Naive thymus-derived CD4-positive, alpha-beta T cell (primary cell): ENCODE data around the gene PRLR. TPM values are rescaled to one million over a fixed set of nuclear protein-coding genes. Genes with fewer than 3 reads are reported as not detected.

Experiments
- ATAC-seq: fragments of 150-1000 bp; cut with Tn5 transposase; 2 replicates; pipeline ENCODE4 v1.10.0; 2021; ENCODE audit warnings: mild to moderate bottlenecking, moderate library complexity
- CTCF ChIA-PET: fragments of 350-600 bp; sonication (Branson Sonifier 250); formaldehyde crosslinking; loops from one replicate; lab custom pipeline; 2021; ENCODE audit warnings: antibody characterized with exemption; lab: Charles Lee
- POLR2A ChIA-PET: fragments of 350-600 bp; sonication (Branson Sonifier 250); formaldehyde crosslinking; loops from one replicate; lab custom pipeline; 2021; ENCODE audit warnings: antibody characterized with exemption, inconsistent platforms; lab: Charles Lee
- DNase-seq, 9 donors: peaks; one replicate each; pipeline versions ENCODE4 v3.0.0 to v3.0.0-alpha.2; 2020 to 2022; ENCODE audit warnings: mixed read lengths in 1 of 9
- H3K27ac ChIP-seq: one replicate; pipeline ENCODE4 v1.7.0; 2013; ENCODE audit warnings: mild to moderate bottlenecking, low read depth, low read length, moderate library complexity
- H3K27me3 ChIP-seq, 2 donors: one replicate each; pipeline ENCODE4 v1.7.0; 2013; ENCODE audit warnings: low read length in 2 of 2, mild to moderate bottlenecking in 2 of 2, moderate library complexity in 2 of 2; ENCODE audit not compliant: control insufficient read depth in 2 of 2, insufficient read depth in 2 of 2
- H3K36me3 ChIP-seq, 3 experiments: 1 replicate in 2 of 3; 2 replicates in 1 of 3; pipeline ENCODE4 v1.7.0; 2013; ENCODE audit warnings: low read length in 3 of 3, mild to moderate bottlenecking in 3 of 3, moderate library complexity in 1 of 3; ENCODE audit not compliant: insufficient read depth in 3 of 3, control insufficient read depth in 2 of 3
- H3K4me1 ChIP-seq, 2 donors: one replicate each; pipeline ENCODE4 v1.7.0; 2013; ENCODE audit warnings: low read length in 2 of 2, mild to moderate bottlenecking in 2 of 2, moderate library complexity in 1 of 2; ENCODE audit not compliant: control insufficient read depth in 2 of 2, insufficient read depth in 2 of 2
- H3K4me3 ChIP-seq: 2 replicates; pipeline ENCODE4 v1.7.0; 2013; ENCODE audit warnings: mild to moderate bottlenecking, low read length
- H3K9me3 ChIP-seq, 3 experiments: 1 replicate in 2 of 3; 2 replicates in 1 of 3; pipeline ENCODE4 v1.7.0; 2013; ENCODE audit warnings: low read length in 3 of 3; ENCODE audit not compliant: control insufficient read depth in 2 of 3
- H3K27ac Mint-ChIP-seq, 9 donors: one replicate each; pipeline ENCODE4 v1.8.0; 2020 to 2022; ENCODE audit warnings: mixed read lengths in 9 of 9, mild to moderate bottlenecking in 8 of 9, moderate library complexity in 5 of 9, inconsistent platforms in 2 of 9
- H3K27me3 Mint-ChIP-seq, 5 donors: one replicate each; pipeline ENCODE4 v1.8.0; 2021 to 2022; ENCODE audit warnings: mixed read lengths in 5 of 5, mild to moderate bottlenecking in 1 of 5
- H3K36me3 Mint-ChIP-seq, 5 donors: one replicate each; pipeline ENCODE4 v1.8.0; 2020 to 2022; ENCODE audit warnings: mixed read lengths in 5 of 5, mild to moderate bottlenecking in 3 of 5, inconsistent platforms in 1 of 5
- H3K4me1 Mint-ChIP-seq, 7 donors: one replicate each; pipeline ENCODE4 v1.8.0; 2020 to 2022; ENCODE audit warnings: mixed read lengths in 7 of 7, mild to moderate bottlenecking in 3 of 7, inconsistent platforms in 1 of 7
- H3K4me3 Mint-ChIP-seq, 10 donors: one replicate each; pipeline ENCODE4 v1.8.0; 2020 to 2022; ENCODE audit warnings: mild to moderate bottlenecking in 10 of 10, mixed read lengths in 10 of 10, moderate library complexity in 6 of 10, inconsistent platforms in 2 of 10
- H3K9me3 Mint-ChIP-seq, 11 donors: one replicate each; pipeline ENCODE4 v1.8.0; 2020 to 2022; ENCODE audit warnings: mixed read lengths in 11 of 11, mild to moderate bottlenecking in 4 of 11, inconsistent platforms in 1 of 11, moderate library complexity in 1 of 11
- intact Hi-C, 2 donors: fragments of 100-400 bp; cut with micrococcal nuclease; formaldehyde crosslinking; loops; one replicate each; pipeline ENCODE4 v1.15.1; 2023
- polyA plus RNA-seq, 2 donors: library from polyadenylated mRNA; unstranded; fragments of 300-500 nt; fragmentation: Illumina TruSeq; gene quantifications; one replicate each; pipeline ENCODE4 v1.2.3, GENCODE V29; 2021
- total RNA-seq, 6 experiments: library from RNA in 5 of 6; stranded (reverse) in 5 of 6; gene quantifications; 1 replicate in 5 of 6; 2 replicates in 1 of 6; pipeline ENCODE4 v1.2.3 and lab custom pipeline; 2021 to 2026

The PRLR gene
- total and polyA plus RNA-seq, 7 experiments from 2014 or later: 0.03 to 1.4 TPM; not detected in 5

DNA sequence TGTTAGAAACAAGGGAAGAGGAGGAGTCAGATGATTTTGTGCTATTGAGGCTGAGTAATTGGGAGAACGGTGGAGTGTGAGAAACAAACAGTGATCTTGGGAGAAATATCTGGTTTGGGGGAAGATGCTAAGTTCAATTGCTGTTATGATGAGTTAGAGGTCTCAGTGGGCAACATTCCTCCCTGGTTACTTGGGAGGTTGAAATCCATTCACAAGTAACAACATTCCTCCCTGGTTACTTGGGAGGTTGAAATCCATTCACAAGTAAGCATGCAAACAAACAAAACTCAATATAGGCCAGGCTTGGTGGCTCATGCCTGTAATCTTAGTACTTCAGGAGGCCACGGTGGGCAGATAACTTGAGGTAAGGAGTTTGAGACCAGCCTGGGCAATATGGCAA lies 221.3 kb downstream of the PRLR start:
- Histone ChIP-seq H3K27me3 (no peaks in the 10 kb centered on the region), H3K27ac (no peak overlapping the region), H3K9me3 (no peaks in the 10 kb centered on the region), H3K4me3 (no peak overlapping the region), H3K36me3 (no peaks in the 10 kb centered on the region), H3K4me1 (no peaks in the 10 kb centered on the region)
- peaks cover 0 to 5% (median 0%) of the 10 kb centered on the region in 5 donors for H3K36me3 Mint-ChIP-seq
- H3K4me3 Mint-ChIP-seq: no peak overlapping the region
- ATAC-seq: no peak
- H3K27me3 Mint-ChIP-seq: peaks cover 23 to 44% (median 36%) of the 10 kb centered on the region in 5 donors
- no peak for DNase-seq
- no peak overlapping the region for H3K27ac Mint-ChIP-seq
- peaks cover 0 to 4% (median 0%) of the 10 kb centered on the region in 11 donors for H3K9me3 Mint-ChIP-seq
- intact Hi-C loops: no loop called here
- ChIA-PET POLR2A (no interaction called here), CTCF (no interaction called here)
- H3K4me1 Mint-ChIP-seq: no peaks in the 10 kb centered on the region

- intact Hi-C loops: no loop called here
- POLR2A ChIA-PET: no interaction called here
- Histone ChIP-seq H3K4me3 (no peak overlapping the region), H3K4me1 (no peaks in the 10 kb centered on the region), H3K27ac (no peak overlapping the region), H3K36me3 (no peaks in the 10 kb centered on the region), H3K27me3 (no peaks in the 10 kb centered on the region), H3K9me3 (no peaks in the 10 kb centered on the region)
- no peak overlapping the region for H3K27ac Mint-ChIP-seq
- ATAC-seq (no peak), DNase-seq (no peak)
- peaks cover 27 to 54% (median 42%) of the 10 kb centered on the region in 5 donors for H3K27me3 Mint-ChIP-seq
- CTCF ChIA-PET: no interaction called here
- peaks cover 0 to 4% (median 0%) of the 10 kb centered on the region in 11 donors for H3K9me3 Mint-ChIP-seq
- H3K4me3 Mint-ChIP-seq: no peak overlapping the region
- H3K4me1 Mint-ChIP-seq: no peaks in the 10 kb centered on the region
- H3K36me3 Mint-ChIP-seq: peaks cover 0 to 2% (median 0%) of the 10 kb centered on the region in 5 donors
These were observed 225.5 kb downstream of the PRLR start for GRCh38 chr5:35004771-35005170.

DNA sequence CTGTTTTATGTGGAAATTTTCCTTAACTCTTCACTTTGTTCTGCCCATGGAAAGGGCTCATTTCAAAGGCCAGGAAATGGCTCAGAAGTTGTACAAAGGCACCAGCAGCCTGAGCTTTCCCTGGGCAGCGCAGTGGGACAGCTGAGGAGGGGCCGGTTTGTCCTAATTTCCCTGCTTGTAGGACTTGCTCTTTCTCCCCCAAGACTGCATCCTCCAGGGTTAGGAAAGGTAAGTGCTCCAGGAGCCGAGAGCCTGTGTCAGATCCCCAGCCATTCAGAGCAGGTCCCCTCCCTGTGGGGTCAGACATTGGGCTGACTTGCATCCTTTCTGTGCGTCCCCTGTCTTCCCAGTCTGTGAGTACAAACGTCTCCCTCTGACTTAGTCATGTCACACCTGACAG lies 226.1 kb downstream of the PRLR start:
- Histone ChIP-seq H3K4me3 (no peak overlapping the region), H3K9me3 (no peaks in the 10 kb centered on the region), H3K4me1 (no peaks in the 10 kb centered on the region), H3K36me3 (no peaks in the 10 kb centered on the region), H3K27me3 (no peaks in the 10 kb centered on the region), H3K27ac (no peak overlapping the region)
- H3K4me1 Mint-ChIP-seq: no peaks in the 10 kb centered on the region
- CTCF ChIA-PET: interaction anchor here (0.9 kb wide), 1 partner anchor 401 kb away, joined by 3 read pairs; no protein-coding TSS in a partner anchor
- POLR2A ChIA-PET: interaction anchor here (0.6 kb wide), 1 partner anchor 41 kb away, joined by 3 read pairs; no protein-coding TSS in a partner anchor
- no peak overlapping the region for H3K27ac Mint-ChIP-seq
- intact Hi-C loops: no loop called here
- DNase-seq (no peak), ATAC-seq (no peak)
- no peak overlapping the region for H3K4me3 Mint-ChIP-seq
- H3K36me3 Mint-ChIP-seq: no peaks in the 10 kb centered on the region
- H3K27me3 Mint-ChIP-seq: peaks cover 25 to 53% (median 38%) of the 10 kb centered on the region in 5 donors
- peaks cover 0 to 4% (median 0%) of the 10 kb centered on the region in 11 donors for H3K9me3 Mint-ChIP-seq

DNA sequence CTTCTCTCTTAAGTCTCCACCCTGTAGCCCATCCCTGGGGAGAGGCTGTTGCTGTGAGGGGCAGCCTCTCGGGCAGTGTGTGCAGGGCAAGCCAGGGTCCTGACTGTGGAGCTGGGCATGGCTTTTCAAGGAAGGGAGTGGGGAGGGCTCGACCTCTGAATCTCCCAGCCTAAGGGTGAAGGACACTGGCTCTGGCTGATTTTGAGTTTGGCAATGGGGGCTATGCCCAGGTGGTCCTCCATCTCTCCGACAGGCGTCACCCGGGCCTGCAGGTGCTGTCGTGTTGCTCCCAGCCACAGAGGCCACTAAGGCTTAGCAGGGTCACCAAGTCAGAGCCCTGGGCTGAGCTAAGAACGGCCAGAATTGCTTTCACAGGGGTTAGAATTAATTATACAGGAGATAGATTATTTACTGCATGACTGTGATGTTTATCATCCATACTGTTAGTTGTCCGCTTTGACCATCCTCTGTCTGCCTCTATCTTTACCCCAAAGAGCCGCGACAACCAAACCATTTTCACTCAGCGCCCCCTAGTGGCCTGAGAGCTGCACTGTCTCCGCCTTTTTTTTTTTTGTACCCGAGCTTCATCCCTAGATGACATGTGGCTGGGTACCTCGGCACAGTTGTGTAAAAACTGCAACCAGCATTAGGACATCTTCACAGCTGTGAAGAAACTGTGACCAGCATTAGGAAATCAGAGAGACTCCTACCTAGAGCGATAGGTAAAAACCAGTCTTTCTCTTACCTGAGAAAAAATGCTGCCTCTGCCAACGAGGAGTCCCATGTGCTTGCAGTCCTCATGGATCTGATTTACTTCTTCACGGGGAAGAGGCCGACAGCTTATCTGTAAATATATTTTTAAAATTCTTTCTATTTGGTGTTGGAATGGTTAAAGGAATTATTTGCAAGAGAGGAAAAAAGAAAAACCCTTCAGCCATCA lies 227.0 kb downstream of the PRLR start:
- peak in 8 of 9 donors; percentile 2 to 71 (median 30) for DNase-seq
- POLR2A ChIA-PET: no interaction called here
- H3K27ac Mint-ChIP-seq: no peak overlapping the region
- H3K36me3 ChIP-seq: no peaks in the 10 kb centered on the region
- CTCF ChIA-PET: interaction anchor here (0.5 to 0.9 kb wide), 6 partner anchors 74 to 527 kb away, joined by 3 to 6 read pairs (median 3); no protein-coding TSS in a partner anchor
- no peaks in the 10 kb centered on the region for H3K27me3 ChIP-seq
- peaks cover 0 to 4% (median 0%) of the 10 kb centered on the region in 11 donors for H3K9me3 Mint-ChIP-seq
- H3K27me3 Mint-ChIP-seq: peaks cover 22 to 47% (median 34%) of the 10 kb centered on the region in 5 donors
- H3K4me1 Mint-ChIP-seq: no peaks in the 10 kb centered on the region
- no peak overlapping the region for H3K4me3 Mint-ChIP-seq
- intact Hi-C loops: loop anchor here (1.0 kb wide), 3 partner anchors 45 to 517 kb away; no protein-coding TSS in a partner anchor
- H3K36me3 Mint-ChIP-seq: no peaks in the 10 kb centered on the region
- H3K9me3 ChIP-seq: no peaks in the 10 kb centered on the region
- no peak overlapping the region for H3K27ac ChIP-seq
- ATAC-seq: peak; percentile 51
- H3K4me1 ChIP-seq: no peaks in the 10 kb centered on the region
- no peak overlapping the region for H3K4me3 ChIP-seq

DNA sequence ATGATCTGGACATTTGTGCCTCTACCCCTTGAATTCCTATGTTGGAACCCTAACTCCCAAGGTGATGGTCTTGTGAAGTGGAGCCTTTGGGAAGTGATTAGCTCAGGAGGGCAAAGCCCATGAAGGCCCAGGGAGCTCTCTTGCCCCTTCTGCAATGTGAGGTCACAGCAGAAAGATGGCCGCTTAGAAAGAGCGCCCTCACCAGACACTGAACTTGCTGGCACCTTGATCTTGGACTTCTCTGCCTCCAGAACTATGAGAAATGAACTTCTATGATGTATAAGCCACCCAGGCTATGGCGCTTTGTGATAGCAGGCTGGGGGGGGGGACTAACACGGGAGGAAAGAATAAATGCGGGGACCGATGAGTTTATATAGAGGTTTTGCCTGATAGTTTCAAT lies 227.8 kb downstream of the PRLR start:
- H3K4me1 Mint-ChIP-seq: no peaks in the 10 kb centered on the region
- Histone ChIP-seq H3K4me3 (no peak overlapping the region), H3K27ac (no peak overlapping the region), H3K27me3 (no peaks in the 10 kb centered on the region), H3K9me3 (no peaks in the 10 kb centered on the region), H3K4me1 (no peaks in the 10 kb centered on the region), H3K36me3 (no peaks in the 10 kb centered on the region)
- ATAC-seq (no peak), DNase-seq (no peak)
- peaks cover 0 to 3% (median 0%) of the 10 kb centered on the region in 11 donors for H3K9me3 Mint-ChIP-seq
- CTCF ChIA-PET: no interaction called here
- no peak overlapping the region for H3K27ac Mint-ChIP-seq
- intact Hi-C loops: no loop called here
- POLR2A ChIA-PET: no interaction called here
- no peak overlapping the region for H3K4me3 Mint-ChIP-seq
- no peaks in the 10 kb centered on the region for H3K36me3 Mint-ChIP-seq
- peaks cover 20 to 39% (median 30%) of the 10 kb centered on the region in 5 donors for H3K27me3 Mint-ChIP-seq

DNA sequence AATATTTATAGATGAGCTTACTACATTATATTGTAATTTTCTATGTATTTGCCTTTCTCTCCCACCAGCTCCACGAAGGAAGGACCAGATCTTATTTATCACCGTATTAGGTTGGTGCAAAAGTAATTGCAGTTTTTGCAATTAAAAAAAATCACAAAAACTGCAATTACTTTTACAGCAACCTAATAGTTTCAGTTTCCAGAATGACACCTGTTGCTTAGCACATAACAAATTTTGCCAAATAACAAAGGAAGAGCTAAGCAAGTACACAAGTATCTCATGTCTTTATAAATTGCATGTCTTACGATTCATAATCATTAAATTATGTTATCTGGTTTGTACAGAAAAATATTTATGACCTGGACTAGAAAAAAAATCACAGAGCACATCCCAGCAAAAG lies 228.4 kb downstream of the PRLR start:
- Histone ChIP-seq H3K36me3 (no peaks in the 10 kb centered on the region), H3K27me3 (no peaks in the 10 kb centered on the region), H3K4me1 (no peaks in the 10 kb centered on the region), H3K4me3 (no peak overlapping the region), H3K27ac (no peak overlapping the region), H3K9me3 (no peaks in the 10 kb centered on the region)
- H3K4me1 Mint-ChIP-seq: no peaks in the 10 kb centered on the region
- H3K9me3 Mint-ChIP-seq: peaks cover 0 to 1% (median 0%) of the 10 kb centered on the region in 11 donors
- ChIA-PET POLR2A (no interaction called here), CTCF (interaction anchor here (0.8 kb wide), 1 partner anchor 9 kb away, joined by 3 read pairs; no protein-coding TSS in a partner anchor)
- no peaks in the 10 kb centered on the region for H3K36me3 Mint-ChIP-seq
- no peak for DNase-seq
- no peak overlapping the region for H3K4me3 Mint-ChIP-seq
- ATAC-seq: no peak
- peaks cover 20 to 35% (median 30%) of the 10 kb centered on the region in 5 donors for H3K27me3 Mint-ChIP-seq
- intact Hi-C loops: no loop called here
- H3K27ac Mint-ChIP-seq: no peak overlapping the region
